Subcutaneous adipose tissue (tissue), 4 donors: ENCODE results near the gene SLC11A1. TPM values are rescaled to one million over a fixed set of nuclear protein-coding genes. Genes with fewer than 3 reads are reported as not detected.

ENCODE experiments used
- total RNA-seq, 4 donors: library from RNA; depleted of rRNA; stranded (reverse); fragments of >200 nt; gene quantifications; one replicate each; pipeline ENCODE4 v1.1.0, GENCODE V29; 2016
- TF ChIP-seq, protein P1 (sequence below): fragments of 450-650 bp; IDR thresholded peaks from one replicate; pipeline ENCODE4 v1.5.1; 2016; ENCODE audit warnings: low read depth, mild to moderate bottlenecking, control low read depth, antibody characterized with exemption, moderate library complexity

SLC11A1 gene
- total RNA-seq, 4 donors from 2014 or later: 50.5 to 103 (median 65.4) TPM

GRCh38 chr2:218389333-218390150 is 7.5 kb downstream of the SLC11A1 start:
- TF ChIP-seq, protein P1, sequence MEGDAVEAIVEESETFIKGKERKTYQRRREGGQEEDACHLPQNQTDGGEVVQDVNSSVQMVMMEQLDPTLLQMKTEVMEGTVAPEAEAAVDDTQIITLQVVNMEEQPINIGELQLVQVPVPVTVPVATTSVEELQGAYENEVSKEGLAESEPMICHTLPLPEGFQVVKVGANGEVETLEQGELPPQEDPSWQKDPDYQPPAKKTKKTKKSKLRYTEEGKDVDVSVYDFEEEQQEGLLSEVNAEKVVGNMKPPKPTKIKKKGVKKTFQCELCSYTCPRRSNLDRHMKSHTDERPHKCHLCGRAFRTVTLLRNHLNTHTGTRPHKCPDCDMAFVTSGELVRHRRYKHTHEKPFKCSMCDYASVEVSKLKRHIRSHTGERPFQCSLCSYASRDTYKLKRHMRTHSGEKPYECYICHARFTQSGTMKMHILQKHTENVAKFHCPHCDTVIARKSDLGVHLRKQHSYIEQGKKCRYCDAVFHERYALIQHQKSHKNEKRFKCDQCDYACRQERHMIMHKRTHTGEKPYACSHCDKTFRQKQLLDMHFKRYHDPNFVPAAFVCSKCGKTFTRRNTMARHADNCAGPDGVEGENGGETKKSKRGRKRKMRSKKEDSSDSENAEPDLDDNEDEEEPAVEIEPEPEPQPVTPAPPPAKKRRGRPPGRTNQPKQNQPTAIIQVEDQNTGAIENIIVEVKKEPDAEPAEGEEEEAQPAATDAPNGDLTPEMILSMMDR: no peak

DNA sequence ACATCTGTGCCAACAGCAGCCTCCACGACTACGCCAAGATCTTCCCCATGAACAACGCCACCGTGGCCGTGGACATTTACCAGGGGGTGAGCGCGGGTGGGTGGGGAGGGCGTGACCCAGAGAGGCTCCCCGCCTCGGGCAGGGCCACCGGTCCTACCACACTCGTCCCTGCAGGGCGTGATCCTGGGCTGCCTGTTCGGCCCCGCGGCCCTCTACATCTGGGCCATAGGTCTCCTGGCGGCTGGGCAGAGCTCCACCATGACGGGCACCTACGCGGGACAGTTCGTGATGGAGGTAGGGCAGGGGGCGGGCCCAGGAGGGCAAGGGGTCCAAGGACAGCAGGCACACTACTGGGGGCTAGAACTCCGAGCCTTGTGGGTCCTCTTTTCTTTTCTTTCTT is 9.1 kb downstream of the SLC11A1 start:
- TF ChIP-seq, protein P1: no peak

- TF ChIP-seq, protein P1: no peak
Observed at GRCh38 chr2:218392459-218392858, 10.4 kb downstream of the SLC11A1 start.

DNA sequence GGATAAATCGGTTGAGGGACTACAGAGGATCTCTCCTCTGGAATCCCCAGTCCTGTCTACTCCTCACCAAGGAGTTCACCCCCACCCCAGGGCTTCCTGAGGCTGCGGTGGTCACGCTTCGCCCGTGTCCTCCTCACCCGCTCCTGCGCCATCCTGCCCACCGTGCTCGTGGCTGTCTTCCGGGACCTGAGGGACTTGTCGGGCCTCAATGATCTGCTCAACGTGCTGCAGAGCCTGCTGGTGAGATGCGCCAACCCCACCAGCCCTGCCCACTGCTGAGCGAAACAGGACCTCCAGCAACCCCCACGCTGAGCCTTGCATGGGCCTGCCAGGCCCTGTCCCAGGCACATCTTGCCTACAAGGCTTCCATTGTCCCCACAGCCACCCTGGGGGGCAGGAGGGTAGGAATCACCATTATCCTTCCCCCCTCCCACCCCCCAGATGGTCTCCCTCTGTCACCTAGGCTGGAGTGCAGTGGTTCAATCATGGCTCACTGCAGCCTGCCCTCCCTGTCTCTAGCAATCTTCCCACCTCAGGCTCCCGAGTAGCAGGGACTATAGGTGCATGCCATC is 10.9 kb downstream of the SLC11A1 start:
- TF ChIP-seq, protein P1: no peak

DNA sequence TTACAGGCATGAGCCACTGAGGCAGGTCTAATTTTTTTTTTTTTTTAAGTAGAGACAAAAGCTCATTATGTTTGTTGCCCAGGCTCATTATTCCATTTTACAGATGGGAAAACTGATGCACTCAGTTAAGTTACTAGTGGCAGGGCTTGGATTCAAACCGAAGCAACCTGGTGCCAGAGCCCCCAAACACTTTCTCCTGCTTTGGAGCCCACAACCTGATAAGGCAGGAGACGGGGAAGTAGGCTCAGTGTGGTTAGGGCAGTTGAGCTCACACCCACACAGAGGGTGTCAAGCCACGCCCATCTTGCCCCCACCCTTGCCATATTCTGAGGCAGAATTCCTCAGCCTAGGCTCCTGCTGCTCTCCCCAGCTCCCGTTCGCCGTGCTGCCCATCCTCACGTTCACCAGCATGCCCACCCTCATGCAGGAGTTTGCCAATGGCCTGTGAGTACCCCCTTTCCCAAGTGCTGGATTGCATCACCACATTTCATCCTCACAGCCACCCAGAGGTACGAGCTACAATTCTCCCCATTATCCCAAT is 11.7 kb downstream of the SLC11A1 start:
- TF ChIP-seq, protein P1: no peak

- TF ChIP-seq, protein P1: no peak
Observed at GRCh38 chr2:218394298-218395089, 12.4 kb downstream of the SLC11A1 start.

DNA sequence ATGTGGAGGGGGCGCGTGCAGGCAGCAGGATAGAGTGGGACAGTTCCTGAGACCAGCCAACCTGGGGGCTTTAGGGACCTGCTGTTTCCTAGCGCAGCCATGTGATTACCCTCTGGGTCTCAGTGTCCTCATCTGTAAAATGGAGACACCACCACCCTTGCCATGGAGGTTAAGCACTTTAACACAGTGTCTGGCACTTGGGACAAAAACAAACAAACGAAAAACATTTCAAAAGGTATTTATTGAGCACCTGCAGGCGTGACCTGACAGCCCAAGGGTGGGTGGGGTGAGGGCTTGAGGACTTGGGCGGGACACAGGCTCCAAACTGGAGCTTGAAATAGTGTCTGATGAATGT is 13.0 kb downstream of the SLC11A1 start:
- TF ChIP-seq, protein P1: no peak
